Heart left ventricle (tissue), 13 donors: Measurements from ENCODE around the gene ZNF366.

Source experiments
- CTCF ChIP-seq, 12 donors: fragments of 200-600 bp; sonication (generic) in 4 of 12; IDR thresholded peaks; one replicate each; pipeline versions ENCODE4 v1.5.0 to v1.8.0; 2018 to 2022; ENCODE audit warnings: antibody characterized with exemption in 12 of 12, mild to moderate bottlenecking in 5 of 12
- POLR2A ChIP-seq, 2 donors: fragments of 450-650 bp; IDR thresholded peaks; one replicate each; pipeline ENCODE4 v1.6.1; 2017; ENCODE audit warnings: antibody characterized with exemption in 2 of 2, mild to moderate bottlenecking in 2 of 2, moderate library complexity in 2 of 2
- donor health status: ischemic (EF 13 %, LVEDD 7.1; RV severe dilation, severe dysfunction).
- donor health status: DM: no; HTN: yes; CAD: no.
- donor health status: DM: no; HTN: no; CAD: no.
- donor health status: ischemic (EF 25% LVEDD 6.9; RV normal size, moderate dysfunction).
- donor health status: ischemic (EF 25% LVEDD 5.7; RV mildly dilated, moderate dysfunction).
- donor health status: ischemic (EF 35%, LVEDD 5.7; RV mildly dilated, moderate dysfunction).
- donor health status: nonischemic (EF 11% LVEDD 7.7; RV severe dilation, severe dysfunction).
- donor health status: DM: yes; HTN: yes; CAD: no.
- donor health status: PGD.
- donor health status: ischemic (EF 29% LVEDD 5.4; RV normal size, mild dysfunction).
- donor health status: nonischemic (EF 23%, LVEDD 6.1; RV moderate dilation, normal function).

DNA sequence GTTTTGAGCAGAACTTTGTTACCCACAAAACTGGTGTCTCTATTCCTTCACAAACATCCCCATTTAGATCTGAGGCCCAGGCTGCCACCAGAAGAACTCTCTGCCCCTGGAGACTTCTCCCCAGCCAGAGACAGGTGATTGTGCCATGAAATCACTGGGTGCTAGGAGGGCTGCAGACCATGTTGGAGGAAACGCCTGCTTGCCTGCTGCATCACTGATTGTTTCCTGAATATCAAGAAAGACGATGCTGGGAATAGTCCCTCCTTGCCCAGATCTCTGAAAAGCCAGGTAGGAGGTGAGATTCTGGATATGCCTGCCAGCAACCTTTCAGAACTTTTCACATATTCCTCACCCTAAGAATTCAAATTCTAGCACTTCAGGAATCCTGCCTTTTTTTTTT, 8.1 kb downstream of the ZNF366 start:
- TF ChIP-seq CTCF (IDR thresholded peaks at IDR 0.05): no peak
- TF ChIP-seq POLR2A (IDR thresholded peaks at IDR 0.05): no peak
